HG03442 (cell line): ENCODE measurements around the gene SHKBP1.
A peak's percentile ranks its signal among the peaks of the same experiment; 100 is the strongest.
"Not testable (repeated sequence)": the region's sequence is repeated elsewhere in the genome, so short reads cannot be mapped to it uniquely, and the experiment has no call there.

Experiments used
- ATAC-seq: cut with Tn5 transposase; IDR thresholded peaks from one replicate; pipeline ENCODE4 v1.9.1; 2021; ENCODE audit warnings: mild to moderate bottlenecking, moderate library complexity; ENCODE audit not compliant: unreplicated experiment

Gene SHKBP1

DNA sequence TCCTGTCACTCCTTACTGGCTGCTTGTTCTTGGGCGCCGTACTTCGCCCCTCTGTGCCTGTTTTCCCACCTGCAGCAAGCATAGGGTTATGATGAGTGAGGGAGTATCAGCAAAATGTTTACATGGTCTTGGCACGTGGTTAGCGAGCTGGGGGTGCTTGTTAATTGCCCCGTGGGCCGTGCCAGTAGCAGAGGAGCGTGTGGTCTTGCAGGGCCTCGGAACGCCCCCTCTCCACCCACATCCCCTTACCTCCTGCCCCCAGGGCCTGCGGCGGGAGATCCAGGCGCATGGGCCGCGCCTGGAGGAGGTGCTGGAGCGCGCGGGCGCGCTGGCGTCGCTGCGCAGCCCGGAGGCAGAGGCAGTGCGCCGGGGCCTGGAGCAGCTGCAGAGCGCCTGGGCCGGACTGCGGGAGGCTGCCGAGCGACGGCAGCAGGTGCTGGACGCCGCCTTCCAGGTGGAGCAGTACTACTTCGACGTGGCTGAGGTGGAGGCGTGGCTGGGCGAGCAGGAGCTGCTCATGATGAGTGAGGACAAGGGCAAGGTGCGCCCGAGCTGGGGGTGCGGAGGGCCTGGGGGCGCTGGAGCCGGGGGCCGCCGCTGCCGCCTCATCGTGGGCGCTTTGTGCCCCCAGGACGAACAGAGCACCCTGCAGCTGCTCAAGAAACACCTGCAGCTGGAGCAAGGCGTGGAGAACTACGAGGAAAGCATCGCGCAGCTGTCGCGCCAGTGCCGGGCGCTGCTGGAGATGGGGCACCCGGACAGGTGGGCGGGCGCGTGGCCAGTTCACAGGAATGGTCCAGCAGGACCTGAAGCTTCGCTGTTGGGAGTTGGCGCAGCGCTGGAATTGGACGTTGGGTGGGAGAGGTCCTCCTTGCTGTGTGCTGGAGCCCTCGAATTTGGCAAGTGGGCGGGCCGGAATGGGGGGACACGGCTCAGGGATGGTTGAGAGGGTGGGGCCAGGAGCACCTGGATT is 22.5 kb upstream of the SHKBP1 start:
- ATAC-seq, result no peak

- ATAC-seq, result no peak
Observed at GRCh38 chr19:40555978-40556689, 20.5 kb upstream of the SHKBP1 start.

DNA sequence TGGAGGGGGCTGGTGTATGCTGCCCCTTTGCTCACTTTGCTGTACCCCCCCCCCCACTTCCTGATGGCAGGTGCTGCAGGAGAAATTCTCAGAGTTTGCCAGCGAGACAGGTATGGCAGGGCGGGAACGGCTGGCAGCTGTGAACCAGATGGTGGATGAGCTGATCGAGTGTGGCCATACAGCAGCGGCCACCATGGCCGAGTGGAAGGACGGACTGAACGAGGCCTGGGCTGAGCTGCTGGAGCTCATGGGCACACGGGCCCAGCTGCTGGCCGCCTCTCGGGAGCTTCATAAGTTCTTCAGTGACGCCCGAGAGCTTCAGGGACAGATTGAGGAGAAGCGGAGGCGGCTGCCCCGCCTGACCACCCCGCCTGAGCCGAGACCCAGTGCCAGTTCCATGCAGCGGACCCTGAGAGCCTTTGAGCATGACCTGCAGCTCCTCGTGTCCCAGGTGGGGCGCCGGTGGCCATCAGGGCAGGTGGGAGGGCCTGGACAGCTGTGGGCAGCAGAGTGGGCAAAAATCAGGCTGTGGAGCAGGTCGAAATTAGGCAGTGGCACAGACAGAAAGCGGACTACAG is 19.6 kb upstream of the SHKBP1 start:
- ATAC-seq, result no peak

DNA sequence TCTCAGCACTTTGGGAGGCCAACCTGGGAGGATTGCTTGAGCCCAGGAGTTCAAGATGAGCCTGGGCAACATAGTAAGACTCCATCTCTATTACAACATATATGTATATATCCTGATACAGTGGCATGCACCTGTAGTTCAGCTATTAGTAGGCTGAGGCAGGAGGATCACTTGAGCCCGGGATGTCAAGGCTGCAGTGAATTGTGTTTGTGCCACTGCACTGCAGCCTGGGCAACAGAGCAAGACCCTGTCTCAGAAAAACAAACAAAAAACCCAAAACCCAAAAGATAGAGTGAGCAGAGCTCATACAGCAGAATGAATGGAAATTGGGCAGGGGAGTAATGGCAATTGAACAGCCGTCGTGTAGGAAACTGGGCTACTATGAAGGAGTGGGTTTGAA is 17.3 kb upstream of the SHKBP1 start:
- ATAC-seq, result no peak

- no peak for ATAC-seq
Observed at GRCh38 chr19:40560092-40560507, 16.6 kb upstream of the SHKBP1 start.

DNA sequence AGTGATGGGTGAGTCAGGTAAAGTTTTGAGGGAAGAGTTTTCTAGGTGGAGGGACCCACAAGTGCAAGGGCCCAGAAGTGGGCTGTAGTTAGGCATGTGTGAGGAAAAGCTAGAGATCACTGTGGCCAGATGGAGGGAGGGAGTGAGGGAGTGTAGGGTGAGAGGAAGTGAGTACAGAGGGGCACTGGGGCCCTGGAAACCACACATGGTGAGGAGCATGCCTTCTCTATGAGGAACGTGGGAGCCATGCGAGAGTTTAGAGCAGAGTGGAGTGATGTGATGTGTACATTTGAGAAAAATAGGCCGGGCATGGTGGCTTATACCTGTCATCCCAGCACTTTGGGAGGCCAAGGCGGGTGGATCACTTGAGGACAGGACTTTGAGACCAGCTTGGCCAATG is 14.7 kb upstream of the SHKBP1 start:
- no peak for ATAC-seq

DNA sequence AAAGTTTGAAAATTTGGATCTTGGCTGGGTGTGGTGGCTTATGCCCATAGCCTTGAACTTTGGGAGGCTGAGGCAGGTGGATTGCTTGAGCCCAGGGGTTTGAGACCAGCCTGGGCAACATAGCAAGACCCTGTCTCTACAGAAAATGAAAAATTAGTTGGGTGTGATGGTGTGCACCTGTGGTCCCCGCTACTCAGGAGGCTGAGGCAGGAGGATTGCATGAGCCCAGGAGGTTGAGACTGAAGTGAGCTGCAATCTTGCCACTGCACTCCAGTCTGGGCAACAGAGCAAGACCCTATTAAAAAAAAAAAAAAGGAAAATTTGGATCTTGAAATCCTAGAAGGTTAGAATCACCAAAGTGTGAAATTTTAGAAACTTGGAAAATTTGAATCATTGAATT is 12.1 kb upstream of the SHKBP1 start:
- ATAC-seq, result not testable (repeated sequence)

DNA sequence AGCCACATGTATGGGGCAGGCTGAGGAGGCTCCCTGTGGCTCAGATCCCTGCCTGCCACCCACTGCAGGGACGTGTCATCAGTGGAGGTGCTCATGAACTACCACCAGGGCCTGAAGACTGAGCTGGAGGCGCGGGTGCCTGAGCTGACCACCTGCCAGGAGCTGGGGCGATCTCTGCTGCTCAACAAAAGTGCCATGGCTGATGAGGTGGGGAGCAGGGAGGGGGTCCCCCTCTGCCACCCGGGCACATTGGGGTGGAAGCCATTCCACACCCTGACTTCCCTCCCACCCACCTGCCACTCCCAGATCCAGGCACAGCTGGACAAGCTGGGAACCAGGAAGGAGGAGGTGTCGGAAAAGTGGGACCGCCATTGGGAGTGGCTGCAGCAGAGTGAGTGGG is 11.3 kb upstream of the SHKBP1 start:
- no peak for ATAC-seq

DNA sequence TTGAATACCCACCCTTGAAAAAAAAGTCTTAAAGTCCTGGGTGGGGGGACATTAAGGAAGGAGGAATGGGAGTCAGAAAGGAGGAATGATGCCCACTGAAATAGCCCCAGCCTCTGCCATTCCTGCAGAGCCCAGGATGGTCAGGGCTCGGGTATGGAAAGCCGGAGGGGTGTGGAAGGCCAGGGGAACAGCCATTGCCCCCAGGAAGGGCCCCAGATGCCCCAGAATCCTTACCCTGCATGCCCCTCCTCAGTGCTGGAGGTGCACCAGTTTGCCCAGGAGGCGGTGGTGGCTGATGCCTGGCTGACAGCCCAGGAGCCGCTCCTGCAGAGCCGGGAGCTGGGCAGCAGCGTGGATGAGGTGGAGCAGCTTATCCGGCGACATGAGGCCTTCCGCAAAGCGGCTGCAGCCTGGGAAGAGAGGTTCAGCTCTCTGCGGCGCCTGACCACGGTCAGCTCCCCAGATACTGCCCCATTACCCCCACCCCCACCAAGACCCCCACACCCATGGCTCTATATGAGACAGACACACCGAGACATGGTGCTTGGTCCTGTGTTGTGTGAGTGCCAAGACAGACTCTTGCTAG is 10.7 kb upstream of the SHKBP1 start:
- ATAC-seq, result no peak

DNA sequence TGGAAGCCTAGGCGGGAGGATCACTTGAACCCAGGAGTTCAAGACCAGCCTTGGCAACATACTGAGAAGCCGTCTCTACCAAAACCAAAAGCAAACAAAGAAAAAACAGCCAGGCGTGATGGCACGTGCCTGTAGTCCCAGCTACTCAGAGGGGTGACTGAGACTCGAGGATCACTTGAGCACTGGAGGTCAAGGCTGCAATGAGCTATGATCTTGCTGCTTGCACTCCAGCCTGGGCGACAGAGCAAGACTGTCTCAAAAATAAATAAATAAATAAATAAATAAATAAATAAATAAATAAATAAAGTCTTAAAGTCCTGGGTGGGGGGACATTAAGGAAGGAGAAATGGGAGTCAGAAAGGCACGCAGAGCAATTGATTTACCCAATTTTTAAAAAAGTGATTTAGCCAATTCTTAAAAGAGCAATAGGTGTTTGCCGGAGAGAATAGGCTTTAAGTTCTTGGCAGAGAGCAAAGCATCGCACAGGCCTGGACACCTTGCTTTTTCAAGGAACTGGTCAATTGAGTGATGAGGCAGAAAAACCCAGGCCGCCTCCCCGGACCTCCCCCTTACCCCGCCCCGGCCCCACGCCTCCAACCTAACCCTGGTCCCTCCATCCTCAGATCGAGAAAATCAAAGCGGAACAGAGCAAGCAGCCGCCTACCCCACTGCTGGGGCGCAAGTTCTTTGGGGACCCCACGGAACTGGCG is 9.5 kb upstream of the SHKBP1 start:
- no peak for ATAC-seq

- ATAC-seq, result no peak
Observed at GRCh38 chr19:40567750-40568494, 8.8 kb upstream of the SHKBP1 start.

DNA sequence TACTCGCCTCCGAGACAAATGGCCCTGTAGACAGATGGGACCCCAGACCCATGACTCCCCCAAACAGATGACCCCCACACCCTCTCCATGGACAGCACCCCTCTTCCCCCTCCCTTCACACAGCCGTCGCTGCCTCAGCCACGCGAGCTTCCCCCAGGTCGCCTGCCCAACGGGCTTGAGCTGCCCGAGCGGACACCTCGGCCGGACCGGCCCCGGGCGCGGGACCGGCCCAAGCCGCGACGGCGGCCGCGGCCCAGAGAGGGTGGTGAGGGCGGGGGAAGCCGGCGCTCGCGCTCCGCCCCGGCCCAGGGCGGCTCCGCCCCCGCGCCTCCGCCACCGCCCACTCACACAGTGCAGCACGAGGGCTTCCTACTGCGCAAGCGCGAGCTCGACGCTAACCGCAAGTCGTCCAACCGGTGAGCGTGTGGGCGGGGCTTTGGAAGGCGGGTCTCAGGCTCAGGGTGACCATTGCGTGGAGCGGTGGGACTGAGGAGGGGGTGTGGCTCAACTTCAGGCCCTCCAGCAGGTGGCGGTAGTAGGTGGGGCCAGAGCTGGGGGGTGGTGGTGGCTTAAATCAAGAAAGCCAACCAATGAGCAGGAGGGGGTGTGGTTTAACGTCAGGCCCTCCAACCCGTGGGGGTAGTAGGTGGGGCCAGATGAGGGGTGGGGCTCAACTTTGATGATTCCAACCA is 6.2 kb upstream of the SHKBP1 start:
- ATAC-seq, result peak; percentile 75

DNA sequence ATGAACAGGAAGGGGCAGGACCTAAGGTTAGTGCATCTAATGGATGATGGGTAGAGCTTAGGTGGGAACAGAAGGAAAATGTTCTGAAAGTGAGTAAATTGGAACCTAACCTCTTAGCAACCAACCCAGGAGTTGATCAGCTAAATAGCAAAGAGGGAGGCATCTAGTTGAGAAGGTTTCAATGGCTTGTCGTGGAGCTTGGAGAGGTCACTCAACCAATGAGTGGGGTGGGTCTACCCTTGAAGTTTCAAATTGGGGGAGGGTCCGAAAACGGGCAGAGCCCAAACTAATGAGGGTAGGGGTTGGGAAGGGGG is 5.7 kb upstream of the SHKBP1 start:
- no peak for ATAC-seq

GRCh38 chr19:40571831-40572495 is 4.7 kb upstream of the SHKBP1 start:
- no peak for ATAC-seq

GRCh38 chr19:40575326-40575725 is 1.3 kb upstream of the SHKBP1 start:
- no peak for ATAC-seq

DNA sequence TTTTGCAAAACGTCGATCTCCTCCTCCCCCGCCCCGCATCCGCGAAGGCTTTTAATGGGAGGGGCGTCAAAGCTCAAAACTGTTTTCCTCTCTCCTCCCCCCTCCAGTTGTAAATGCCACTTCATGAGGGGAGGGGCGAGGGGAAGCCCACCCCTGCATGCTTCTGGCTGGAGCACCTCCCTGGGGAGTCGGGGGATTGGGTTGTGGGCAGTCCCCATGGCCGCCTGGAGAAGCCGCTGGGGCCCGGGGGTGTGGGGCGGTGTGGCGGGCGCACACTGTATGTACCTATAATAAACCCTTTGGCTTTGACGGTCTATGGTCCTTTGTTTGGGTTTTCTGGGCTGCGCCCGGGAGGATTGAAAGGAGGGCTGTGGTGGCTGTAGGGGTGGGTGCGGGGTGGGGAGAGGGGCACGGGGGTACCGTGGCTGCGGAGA is 505 bp upstream of the SHKBP1 start:
- no peak for ATAC-seq

DNA sequence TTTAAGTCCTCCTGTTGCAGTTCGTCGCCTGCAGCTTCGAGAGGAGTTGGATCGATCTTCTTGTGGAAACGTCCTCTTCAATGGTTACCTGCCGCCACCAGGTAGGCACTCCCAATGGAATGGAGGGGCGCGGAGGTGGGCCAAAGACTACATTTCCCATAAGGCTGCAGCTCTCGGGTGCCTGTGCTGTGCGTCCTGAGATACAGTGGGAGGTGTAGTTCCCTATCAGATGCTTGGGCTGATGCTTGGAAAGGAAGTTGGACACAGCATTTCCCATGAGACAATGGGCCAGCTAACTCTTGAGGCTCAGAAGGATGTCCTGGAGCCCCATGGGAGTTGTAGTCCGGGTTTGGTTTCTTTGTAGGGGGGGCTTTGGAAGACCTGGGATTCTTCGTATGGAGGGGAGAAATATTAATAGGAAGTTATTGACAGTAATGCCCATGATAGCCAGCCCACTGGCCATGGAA is 1.8 kb downstream of the SHKBP1 start:
- no peak for ATAC-seq

GRCh38 chr19:40580619-40581018 is 3.9 kb downstream of the SHKBP1 start:
- no peak for ATAC-seq

GRCh38 chr19:40581531-40581930 is 4.9 kb downstream of the SHKBP1 start:
- no peak for ATAC-seq
